GM19328 (cell line): Measurements from ENCODE around the gene C1orf50.
"Not testable (repeated sequence)": the region's sequence is repeated elsewhere in the genome, so short reads cannot be mapped to it uniquely, and the experiment has no call there.

Experiments used
- ATAC-seq: cut with Tn5 transposase; IDR thresholded peaks from one replicate; pipeline ENCODE4 v1.9.1; 2021; ENCODE audit warnings: mild to moderate bottlenecking, moderate library complexity; ENCODE audit not compliant: unreplicated experiment

The C1orf50 gene

GRCh38 chr1:42766741-42767509 lies at the start of gene C1orf50, which contains the start of gene P3H1:
Gene C1orf50, plus strand, starts transcription at chr1:42767249. Its CDS starts 63 bp downstream, at chr1:42767312.
Gene P3H1, minus strand, starts transcription at chr1:42767028. Its CDS starts 57 bp downstream, at chr1:42766971.
- ATAC-seq: peak; percentile 87

- ATAC-seq: no peak
These were observed 46.2 kb upstream of the C1orf50 start for GRCh38 chr1:42720868-42721267.

GRCh38 chr1:42721926-42722325 lies 45.1 kb upstream of the C1orf50 start:
- ATAC-seq: no peak

GRCh38 chr1:42722403-42722802 lies 44.6 kb upstream of the C1orf50 start:
- ATAC-seq: not testable (repeated sequence)

- no peak for ATAC-seq
These were observed 43.5 kb upstream of the C1orf50 start for GRCh38 chr1:42723511-42723910.

GRCh38 chr1:42725820-42726219 lies 41.2 kb upstream of the C1orf50 start:
- ATAC-seq: not testable (repeated sequence)

- no peak for ATAC-seq
These were observed 37.0 kb upstream of the C1orf50 start for GRCh38 chr1:42730002-42730401.

- no peak for ATAC-seq
These were observed 36.1 kb upstream of the C1orf50 start for GRCh38 chr1:42730988-42731387.

GRCh38 chr1:42731585-42731984 lies 35.5 kb upstream of the C1orf50 start:
- no peak for ATAC-seq

GRCh38 chr1:42732126-42732680 lies 34.8 kb upstream of the C1orf50 start:
- ATAC-seq: no peak

GRCh38 chr1:42733415-42734200 lies 33.4 kb upstream of the C1orf50 start:
- ATAC-seq: no peak

- no peak for ATAC-seq
These were observed 32.6 kb upstream of the C1orf50 start for GRCh38 chr1:42734201-42735035.

GRCh38 chr1:42735056-42735455 lies 32.0 kb upstream of the C1orf50 start:
- no peak for ATAC-seq

- ATAC-seq: no peak
These were observed 31.5 kb upstream of the C1orf50 start for GRCh38 chr1:42735477-42736105.

- no peak for ATAC-seq
These were observed 30.9 kb upstream of the C1orf50 start for GRCh38 chr1:42736152-42736551.

- ATAC-seq: no peak
These were observed 30.4 kb upstream of the C1orf50 start for GRCh38 chr1:42736571-42737200.

GRCh38 chr1:42737257-42737656 lies 29.8 kb upstream of the C1orf50 start:
- no peak for ATAC-seq

GRCh38 chr1:42737986-42738677 lies 28.9 kb upstream of the C1orf50 start:
- no peak for ATAC-seq

- ATAC-seq: no peak
These were observed 28.3 kb upstream of the C1orf50 start for GRCh38 chr1:42738678-42739226.
